Activated naive CD8-positive, alpha-beta T cell treated with anti-CD3 and anti-CD28 coated beads, Interleukin-2, amount 10 ng/mL, durations not matched to agents 7 days and 5 days (primary cell): ENCODE results near the gene STX8. TPM values are rescaled to one million over a fixed set of nuclear protein-coding genes. Genes with fewer than 3 reads are reported as not detected.

Source experiments
- ATAC-seq: fragments of 150-1000 bp; cut with Tn5 transposase; one replicate; pipeline ENCODE4 v1.10.0; 2021; ENCODE audit warnings: low read depth, moderate library complexity
- POLR2A ChIA-PET: fragments of 350-600 bp; sonication (Branson Sonifier 250); formaldehyde crosslinking; loops from one replicate; lab custom pipeline; 2021; ENCODE audit warnings: antibody characterized with exemption; lab: Charles Lee
- DNase-seq: peaks from one replicate; pipeline ENCODE4 v3.0.0; 2021
- H3K27ac Mint-ChIP-seq: one replicate; pipeline ENCODE4 v1.8.0; 2022; ENCODE audit warnings: mild to moderate bottlenecking, mixed read lengths
- H3K27me3 Mint-ChIP-seq: one replicate; pipeline ENCODE4 v1.8.0; 2022; ENCODE audit warnings: mild to moderate bottlenecking, moderate library complexity, mixed read lengths
- H3K36me3 Mint-ChIP-seq: one replicate; pipeline ENCODE4 v1.8.0; 2021; ENCODE audit warnings: mild to moderate bottlenecking, mixed read lengths
- H3K4me1 Mint-ChIP-seq: one replicate; pipeline ENCODE4 v1.8.0; 2021; ENCODE audit warnings: mixed read lengths
- H3K4me3 Mint-ChIP-seq: one replicate; pipeline ENCODE4 v1.8.0; 2022; ENCODE audit warnings: mild to moderate bottlenecking, moderate library complexity, mixed read lengths
- H3K9me3 Mint-ChIP-seq: one replicate; pipeline ENCODE4 v1.8.0; 2021; ENCODE audit warnings: mixed read lengths
- total RNA-seq, 2 experiments: library from RNA; stranded (reverse); gene quantifications; one replicate each; pipeline ENCODE4 v1.2.3, GENCODE V29; 2021

Gene STX8
- total RNA-seq, 2 experiments from 2014 or later, result 62.6 to 68.9 TPM

DNA sequence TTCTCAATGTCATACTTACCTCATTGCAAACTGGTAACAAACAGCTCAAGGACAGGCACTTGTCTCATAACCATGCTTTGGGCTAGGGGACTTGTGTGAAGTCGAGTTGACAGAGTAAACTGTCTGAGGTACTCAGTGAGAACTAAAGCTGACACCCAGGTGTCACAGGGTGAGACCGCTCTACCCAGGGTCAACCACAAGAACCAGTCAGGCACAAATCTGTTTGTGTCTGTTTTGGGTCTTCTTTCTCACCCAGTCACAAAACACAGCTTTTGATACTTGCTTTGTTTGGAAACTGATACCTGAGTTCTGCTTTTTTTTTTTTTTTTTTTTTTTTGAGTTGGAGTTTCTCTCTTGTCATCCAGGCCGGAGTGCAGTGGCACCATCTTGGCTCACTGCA is 161.1 kb downstream of the STX8 start:
- DNase-seq (no peak), ATAC-seq (no peak)
- H3K9me3 Mint-ChIP-seq, result peaks cover 11% of the 10 kb centered on the region
- H3K36me3 Mint-ChIP-seq, result peaks cover 5% of the 10 kb centered on the region
- no peak overlapping the region for H3K27ac Mint-ChIP-seq
- H3K27me3 Mint-ChIP-seq, result no peaks in the 10 kb centered on the region
- POLR2A ChIA-PET, result interaction anchor here (0.7 kb wide), 1 partner anchor 1250 kb away, joined by 5 read pairs; no protein-coding TSS in a partner anchor
- no peak overlapping the region for H3K4me3 Mint-ChIP-seq
- no peaks in the 10 kb centered on the region for H3K4me1 Mint-ChIP-seq

GRCh38 chr17:9410737-9411136 is 164.9 kb downstream of the STX8 start:
- Mint-ChIP-seq H3K4me3 (no peak overlapping the region), H3K27me3 (no peaks in the 10 kb centered on the region), H3K4me1 (no peaks in the 10 kb centered on the region), H3K27ac (no peak overlapping the region), H3K9me3 (peaks cover 5% of the 10 kb centered on the region), H3K36me3 (peaks cover 2% of the 10 kb centered on the region)
- DNase-seq, result no peak
- ATAC-seq, result no peak
- POLR2A ChIA-PET, result no interaction called here

- H3K36me3 Mint-ChIP-seq, result peaks cover 2% of the 10 kb centered on the region
- no peaks in the 10 kb centered on the region for H3K27me3 Mint-ChIP-seq
- POLR2A ChIA-PET, result no interaction called here
- H3K9me3 Mint-ChIP-seq, result peaks cover 5% of the 10 kb centered on the region
- ATAC-seq (no peak), DNase-seq (no peak)
- H3K27ac Mint-ChIP-seq, result no peak overlapping the region
- no peaks in the 10 kb centered on the region for H3K4me1 Mint-ChIP-seq
- no peak overlapping the region for H3K4me3 Mint-ChIP-seq
Measured at GRCh38 chr17:9410301-9410700, 165.3 kb downstream of the STX8 start.

GRCh38 chr17:9409878-9410277 is 165.7 kb downstream of the STX8 start:
- Mint-ChIP-seq H3K27ac (no peak overlapping the region), H3K27me3 (no peaks in the 10 kb centered on the region), H3K9me3 (peaks cover 3% of the 10 kb centered on the region), H3K36me3 (peaks cover 3% of the 10 kb centered on the region), H3K4me3 (no peak overlapping the region), H3K4me1 (no peaks in the 10 kb centered on the region)
- ATAC-seq (no peak), DNase-seq (no peak)
- POLR2A ChIA-PET, result no interaction called here

GRCh38 chr17:9408868-9409829 is 166.5 kb downstream of the STX8 start:
- POLR2A ChIA-PET, result no interaction called here
- H3K27ac Mint-ChIP-seq, result no peak overlapping the region
- ATAC-seq (no peak), DNase-seq (no peak)
- no peak overlapping the region for H3K4me3 Mint-ChIP-seq
- H3K36me3 Mint-ChIP-seq, result peaks cover 4% of the 10 kb centered on the region
- H3K4me1 Mint-ChIP-seq, result no peaks in the 10 kb centered on the region
- H3K9me3 Mint-ChIP-seq, result peaks cover 3% of the 10 kb centered on the region
- H3K27me3 Mint-ChIP-seq, result no peaks in the 10 kb centered on the region

- Mint-ChIP-seq H3K4me3 (no peak overlapping the region), H3K27me3 (no peaks in the 10 kb centered on the region), H3K36me3 (peaks cover 2% of the 10 kb centered on the region), H3K27ac (no peak overlapping the region), H3K4me1 (no peaks in the 10 kb centered on the region), H3K9me3 (no peaks in the 10 kb centered on the region)
- no peak for DNase-seq
- no peak for ATAC-seq
- POLR2A ChIA-PET, result no interaction called here
Measured at GRCh38 chr17:9408381-9408780, 167.2 kb downstream of the STX8 start.

DNA sequence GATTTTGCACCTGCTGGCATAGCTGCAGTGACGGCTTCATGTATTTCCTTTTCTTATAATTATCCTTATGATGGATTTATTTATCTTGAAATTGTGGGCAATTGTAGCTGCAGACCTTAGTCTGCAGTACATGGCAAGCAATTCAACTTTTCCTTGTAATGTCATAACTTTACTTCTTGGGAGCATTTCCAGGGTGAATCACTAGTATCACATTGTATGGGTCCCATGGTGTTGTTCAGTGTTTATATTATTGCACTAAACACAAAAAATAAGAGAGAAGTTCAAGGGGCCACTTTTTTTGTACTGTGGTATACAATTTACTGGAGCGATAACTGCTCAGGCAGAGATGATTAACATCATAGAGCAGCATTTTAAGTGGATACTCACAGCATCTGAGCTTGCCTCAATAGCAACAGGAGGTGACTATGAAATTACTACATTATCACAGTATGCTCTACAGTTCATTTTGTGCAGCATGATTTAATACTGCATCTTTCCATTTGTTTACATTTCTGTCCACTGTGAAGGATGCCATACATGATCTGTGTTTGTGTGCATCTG is 169.5 kb downstream of the STX8 start:
- Mint-ChIP-seq H3K4me1 (no peaks in the 10 kb centered on the region), H3K9me3 (no peaks in the 10 kb centered on the region), H3K4me3 (no peak overlapping the region), H3K27me3 (no peaks in the 10 kb centered on the region), H3K36me3 (peaks cover 2% of the 10 kb centered on the region), H3K27ac (no peak overlapping the region)
- POLR2A ChIA-PET, result no interaction called here
- DNase-seq (no peak), ATAC-seq (no peak)

DNA sequence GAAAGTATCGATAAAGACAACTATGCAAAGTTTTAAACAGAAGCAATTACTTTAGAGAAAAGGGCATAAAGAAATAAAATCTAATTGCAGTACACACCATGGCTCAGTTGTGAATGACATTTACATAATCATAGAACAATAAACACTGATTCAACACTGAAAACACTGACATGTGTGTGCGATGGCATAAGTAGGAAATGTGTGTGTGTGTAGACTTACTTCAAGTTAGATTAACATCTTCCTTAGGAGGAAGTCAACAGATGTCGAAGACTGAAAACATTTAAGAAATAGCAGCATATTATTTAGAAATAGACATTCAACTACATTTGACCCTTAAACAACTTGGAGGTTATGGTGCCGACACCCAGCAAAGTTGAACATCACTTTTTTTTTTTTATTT is 172.4 kb downstream of the STX8 start:
- Mint-ChIP-seq H3K27ac (no peak overlapping the region), H3K27me3 (no peaks in the 10 kb centered on the region), H3K4me1 (no peaks in the 10 kb centered on the region), H3K36me3 (peaks cover 3% of the 10 kb centered on the region), H3K4me3 (no peak overlapping the region), H3K9me3 (no peaks in the 10 kb centered on the region)
- POLR2A ChIA-PET, result no interaction called here
- DNase-seq, result no peak
- no peak for ATAC-seq

DNA sequence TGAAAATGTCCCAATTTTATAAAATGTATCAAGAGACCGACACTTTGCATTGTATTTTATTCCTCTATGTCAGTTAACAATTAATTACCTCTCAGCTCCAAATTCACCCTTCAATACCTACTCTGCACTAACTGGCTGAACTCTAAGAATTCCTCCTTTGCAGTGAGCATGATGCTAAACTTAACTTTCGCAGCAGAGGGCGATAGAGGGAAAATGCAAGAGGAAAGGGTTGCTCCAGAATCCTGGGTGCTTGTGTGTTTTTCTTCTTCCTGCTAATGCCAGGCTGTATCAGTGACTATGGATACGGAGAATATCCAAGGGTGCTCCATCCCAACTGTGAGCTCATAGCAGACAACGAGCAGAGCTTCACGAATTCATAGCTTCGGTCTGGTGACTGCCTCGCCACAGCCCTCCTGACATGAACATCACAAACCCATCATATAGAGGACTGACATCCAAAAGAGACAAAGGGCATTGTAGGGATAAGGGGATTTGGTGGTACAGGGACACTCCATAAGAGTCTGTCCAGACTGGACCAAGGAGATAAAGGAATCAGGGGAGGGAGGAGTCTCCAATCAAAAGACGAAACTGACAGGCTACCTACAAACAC is 172.9 kb downstream of the STX8 start:
- DNase-seq (no peak), ATAC-seq (no peak)
- no peak overlapping the region for H3K4me3 Mint-ChIP-seq
- H3K27me3 Mint-ChIP-seq, result no peaks in the 10 kb centered on the region
- POLR2A ChIA-PET, result no interaction called here
- no peak overlapping the region for H3K27ac Mint-ChIP-seq
- no peaks in the 10 kb centered on the region for H3K4me1 Mint-ChIP-seq
- no peaks in the 10 kb centered on the region for H3K9me3 Mint-ChIP-seq
- H3K36me3 Mint-ChIP-seq, result peaks cover 4% of the 10 kb centered on the region

- POLR2A ChIA-PET, result no interaction called here
- H3K36me3 Mint-ChIP-seq, result peaks cover 4% of the 10 kb centered on the region
- H3K9me3 Mint-ChIP-seq, result peaks cover 1% of the 10 kb centered on the region
- ATAC-seq (no peak), DNase-seq (no peak)
- no peaks in the 10 kb centered on the region for H3K4me1 Mint-ChIP-seq
- no peak overlapping the region for H3K27ac Mint-ChIP-seq
- no peak overlapping the region for H3K4me3 Mint-ChIP-seq
- H3K27me3 Mint-ChIP-seq, result no peaks in the 10 kb centered on the region
Measured at GRCh38 chr17:9401434-9401833, 174.2 kb downstream of the STX8 start.

GRCh38 chr17:9389111-9389527 is 186.5 kb downstream of the STX8 start:
- ATAC-seq, result no peak

DNA sequence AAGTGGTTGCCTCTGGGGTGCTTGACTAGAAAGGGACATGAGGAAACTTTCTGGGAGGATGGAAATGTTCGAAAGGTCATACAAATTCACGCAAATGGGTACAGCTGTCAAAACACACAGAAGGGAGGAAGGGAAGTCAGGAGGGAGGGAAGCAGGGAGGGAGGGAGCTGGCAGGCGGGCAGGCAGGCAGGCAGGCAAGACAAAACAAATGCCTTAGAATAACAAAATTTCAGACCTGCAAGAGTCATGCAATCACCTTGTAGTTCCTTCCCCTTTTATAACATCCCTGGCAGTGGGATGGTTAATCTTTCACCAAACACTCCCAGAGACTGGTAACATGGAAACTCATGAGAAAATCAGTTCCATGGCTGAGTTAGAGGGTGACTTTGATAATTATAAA is 189.2 kb downstream of the STX8 start:
- Mint-ChIP-seq H3K9me3 (no peaks in the 10 kb centered on the region), H3K4me1 (peaks cover 2% of the 10 kb centered on the region), H3K27ac (no peak overlapping the region), H3K36me3 (peaks cover 7% of the 10 kb centered on the region), H3K27me3 (no peaks in the 10 kb centered on the region), H3K4me3 (no peak overlapping the region)
- POLR2A ChIA-PET, result no interaction called here
- no peak for ATAC-seq
- no peak for DNase-seq

More at GRCh38 chr17:9389111-9389527, 186.5 kb downstream of the STX8 start:
- Mint-ChIP-seq H3K4me1 (peaks cover 2% of the 10 kb centered on the region), H3K27me3 (no peaks in the 10 kb centered on the region), H3K9me3 (peaks cover 10% of the 10 kb centered on the region), H3K36me3 (peaks cover 12% of the 10 kb centered on the region), H3K4me3 (no peak overlapping the region), H3K27ac (no peak overlapping the region)
- no peak for DNase-seq
- POLR2A ChIA-PET, result no interaction called here

DNA sequence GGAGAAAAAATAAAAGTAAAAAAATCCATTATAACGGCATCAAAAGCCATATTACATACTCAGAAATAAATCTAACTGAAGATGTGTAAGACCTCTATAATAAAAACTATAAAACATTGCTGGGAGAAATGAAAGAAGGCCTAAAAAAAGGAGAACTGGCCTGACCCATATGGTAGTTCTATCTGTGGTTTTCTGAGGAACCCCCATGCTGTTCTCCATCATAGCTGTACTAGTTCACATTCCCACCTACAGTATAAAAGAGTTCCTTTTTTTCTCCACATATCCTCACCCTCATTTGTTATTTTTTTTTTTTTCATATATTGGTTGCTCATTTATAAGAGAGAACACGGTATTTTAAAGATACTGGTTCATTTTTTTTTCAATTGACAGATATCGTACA is 191.8 kb downstream of the STX8 start:
- H3K36me3 Mint-ChIP-seq, result peaks cover 2% of the 10 kb centered on the region
- ATAC-seq (no peak), DNase-seq (no peak)
- no peak overlapping the region for H3K27ac Mint-ChIP-seq
- no peaks in the 10 kb centered on the region for H3K9me3 Mint-ChIP-seq
- POLR2A ChIA-PET, result no interaction called here
- no peak overlapping the region for H3K4me3 Mint-ChIP-seq
- H3K4me1 Mint-ChIP-seq, result no peaks in the 10 kb centered on the region
- H3K27me3 Mint-ChIP-seq, result no peaks in the 10 kb centered on the region
